ENCODE results near the gene PPP1R14D.

Gene PPP1R14D

DNA sequence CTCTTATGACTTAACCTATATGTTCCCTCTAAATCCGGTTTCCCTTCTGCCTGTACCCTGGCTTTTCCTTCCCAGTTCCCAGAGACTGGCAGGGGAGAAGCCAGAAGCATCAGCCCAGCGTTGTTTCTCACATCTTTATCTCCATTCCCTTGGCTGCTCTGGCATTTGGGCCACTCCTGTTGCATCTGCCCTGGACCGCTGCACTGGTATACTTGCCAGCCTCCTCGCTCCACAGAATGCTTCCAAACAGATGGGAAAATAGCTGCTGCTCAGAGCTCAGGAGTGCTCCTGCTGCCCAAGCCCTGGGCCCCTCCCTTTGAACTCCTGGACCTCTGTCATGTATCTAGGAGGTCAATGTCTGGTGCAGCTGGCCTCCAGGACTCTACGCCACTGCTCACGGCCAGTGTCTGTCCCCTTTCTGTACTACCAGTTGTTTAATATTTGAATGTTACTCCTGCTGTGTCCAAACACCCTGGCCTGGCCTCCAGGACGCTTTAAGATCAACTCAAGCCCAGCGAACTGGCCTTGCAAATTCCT is 22.1 kb upstream of the PPP1R14D start:
- no peak for DNase-seq

DNA sequence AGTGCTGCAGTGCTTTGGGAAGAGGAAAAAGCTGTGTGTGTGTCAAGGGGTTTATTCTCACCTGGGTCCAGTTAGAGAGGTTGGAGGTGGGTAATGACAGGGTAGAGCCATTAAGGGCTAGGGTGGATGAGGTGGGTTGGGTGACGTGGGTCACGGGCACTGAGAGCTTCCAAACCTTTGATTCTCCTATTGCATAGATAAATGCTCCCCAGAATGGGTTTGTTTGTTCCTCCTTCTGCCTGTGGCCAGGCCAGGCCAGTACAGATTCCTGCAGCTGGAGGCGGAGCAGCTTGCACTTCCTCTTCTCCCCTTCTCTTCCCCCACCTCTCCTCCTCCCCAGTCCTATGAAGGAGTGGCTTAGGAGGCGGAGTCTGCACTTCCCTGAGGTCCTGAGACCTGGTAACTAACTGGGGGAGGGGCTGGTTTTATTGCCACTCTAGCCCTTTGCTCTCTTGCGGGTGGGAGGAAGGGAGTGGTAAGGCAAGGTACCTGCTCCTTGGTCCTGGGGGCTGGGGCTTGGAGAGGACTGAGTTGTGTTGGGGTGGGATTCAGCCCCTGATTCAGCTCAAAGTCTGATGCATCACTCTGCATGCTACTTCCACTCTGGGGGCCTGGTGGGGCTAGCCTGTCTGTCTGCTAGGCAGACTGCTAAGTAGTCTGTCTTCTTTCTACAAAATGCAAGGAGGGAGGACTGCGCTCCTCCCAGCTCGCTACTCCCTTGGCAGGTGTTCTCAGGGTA is 18.9 kb upstream of the PPP1R14D start:
- peak; percentile 55 for DNase-seq

DNA sequence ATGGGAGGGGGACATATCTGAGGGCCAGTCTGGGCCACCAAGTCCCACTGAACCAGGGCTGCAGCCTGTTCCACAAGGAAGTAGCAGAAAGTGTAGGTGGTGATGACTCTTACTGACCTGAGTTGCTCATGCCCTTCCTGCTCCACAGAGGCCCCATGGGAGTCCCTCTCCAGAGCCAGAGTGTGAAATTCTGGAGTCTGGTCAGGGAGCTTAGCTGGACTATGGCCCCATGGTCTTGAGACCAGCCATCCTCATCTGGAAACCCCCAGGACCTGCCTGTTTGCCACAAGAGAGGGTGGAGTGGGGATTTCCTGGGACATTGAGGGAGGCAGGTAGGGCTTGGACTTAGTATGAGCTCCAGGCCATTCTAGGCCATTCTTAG is 18.3 kb upstream of the PPP1R14D start:
- no peak for DNase-seq

DNA sequence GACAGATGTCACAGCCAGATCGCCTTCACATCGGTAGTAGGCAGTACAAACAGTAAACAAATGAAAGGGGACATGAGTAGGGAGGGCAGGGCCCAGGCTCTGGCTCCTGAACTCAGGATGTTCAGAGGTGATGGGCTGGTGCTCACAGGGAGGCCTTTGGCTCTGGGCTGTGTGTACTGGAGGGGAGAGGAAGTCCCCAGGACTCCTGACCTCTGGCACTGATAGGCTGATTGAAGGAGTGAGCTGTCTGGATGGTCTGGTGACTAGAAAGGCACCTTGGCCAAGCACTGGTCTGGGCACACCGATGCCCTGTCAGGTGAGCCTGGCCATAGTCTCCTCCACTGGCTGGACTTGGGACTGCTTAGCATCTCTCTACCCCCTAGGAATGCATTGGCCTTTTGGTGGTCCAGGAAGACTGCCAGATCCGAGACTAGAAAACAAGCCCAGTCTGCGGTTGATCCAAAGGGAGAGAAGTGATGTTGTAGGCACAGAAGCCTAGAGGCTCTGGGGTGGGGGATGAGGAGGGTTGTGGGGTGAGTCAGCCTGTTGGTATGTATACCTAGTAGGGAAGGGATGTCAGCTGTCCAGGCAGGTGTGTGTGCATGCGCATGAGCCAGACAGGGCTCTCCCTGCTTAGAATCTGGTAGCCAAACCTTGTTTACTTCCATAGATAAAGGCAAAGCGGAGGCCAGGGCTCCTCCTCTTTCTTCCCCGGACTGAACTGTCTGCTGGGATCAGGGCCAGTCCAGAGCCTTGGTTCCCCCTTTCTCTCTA is 17.2 kb upstream of the PPP1R14D start:
- DNase-seq = peak; percentile 75

DNA sequence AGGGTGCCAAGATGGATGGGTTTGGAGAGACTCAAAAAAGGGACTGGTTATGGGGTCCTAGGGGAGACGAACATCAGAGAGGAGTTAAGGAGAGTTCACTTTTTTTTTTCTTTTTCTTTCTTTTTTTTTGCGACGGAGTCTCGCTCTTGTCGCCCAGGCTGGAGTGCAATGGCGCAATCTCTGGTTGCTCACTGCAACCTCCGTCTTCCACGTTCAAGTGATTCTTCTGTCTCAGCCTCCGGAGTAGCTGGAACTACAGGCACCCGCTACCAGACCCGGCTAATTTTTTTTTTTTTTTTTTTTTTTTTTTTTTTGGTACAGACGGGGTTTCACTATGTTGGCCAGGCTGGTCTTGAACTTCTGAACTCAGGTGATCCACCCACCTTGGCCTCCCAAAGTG is 16.5 kb upstream of the PPP1R14D start:
- DNase-seq = no peak

DNA sequence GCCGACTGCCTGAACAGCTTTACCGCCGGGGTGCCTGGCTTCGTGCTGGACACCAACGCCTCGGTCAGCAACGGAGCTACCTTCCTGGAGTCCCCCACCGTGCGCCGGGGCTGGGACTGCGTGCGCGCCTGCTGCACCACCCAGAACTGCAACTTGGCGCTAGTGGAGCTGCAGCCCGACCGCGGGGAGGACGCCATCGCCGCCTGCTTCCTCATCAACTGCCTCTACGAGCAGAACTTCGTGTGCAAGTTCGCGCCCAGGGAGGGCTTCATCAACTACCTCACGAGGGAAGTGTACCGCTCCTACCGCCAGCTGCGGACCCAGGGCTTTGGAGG is 16.2 kb upstream of the PPP1R14D start:
- no peak for DNase-seq

DNA sequence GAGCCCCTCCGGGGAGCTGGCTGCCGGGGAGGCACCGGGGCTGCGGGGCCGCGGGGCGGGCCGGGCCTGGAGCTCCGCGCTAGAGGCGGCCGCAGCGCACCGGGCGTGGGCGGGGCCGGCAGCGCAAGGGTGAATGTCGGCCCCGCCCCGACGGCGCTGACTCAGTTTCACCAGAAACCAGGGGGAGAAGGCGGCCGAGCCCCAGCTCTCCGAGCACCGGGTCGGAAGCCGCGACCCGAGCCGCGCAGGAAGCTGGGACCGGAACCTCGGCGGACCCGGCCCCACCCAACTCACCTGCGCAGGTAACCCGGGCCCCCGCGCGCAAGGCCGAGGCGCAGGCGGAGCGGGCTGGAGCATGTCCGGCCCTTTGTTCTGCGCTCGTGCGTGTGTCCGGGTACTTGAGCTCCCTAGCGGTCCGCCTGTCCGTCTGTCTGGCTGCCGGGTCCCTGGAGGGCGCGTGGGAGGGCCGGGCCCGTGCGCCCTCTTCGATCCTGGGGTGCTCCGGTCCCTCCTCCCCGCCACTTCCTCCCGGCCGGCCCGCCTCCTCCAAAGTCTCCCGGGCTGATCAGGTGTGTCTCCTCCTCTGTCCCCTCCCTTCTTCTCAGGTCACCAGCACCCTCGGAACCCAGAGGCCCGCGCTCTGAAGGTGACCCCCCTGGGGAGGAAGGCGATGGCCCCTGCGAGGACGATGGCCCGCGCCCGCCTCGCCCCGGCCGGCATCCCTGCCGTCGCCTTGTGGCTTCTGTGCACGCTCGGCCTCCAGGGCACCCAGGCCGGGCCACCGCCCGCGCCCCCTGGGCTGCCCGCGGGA is 15.6 kb upstream of the PPP1R14D start, which contains the start of gene SPINT1:
SPINT1 (plus strand) TSS at position 164 of the 811 bp plus-strand sequence; CDS start at position 671, 507 bp downstream.
- no peak for DNase-seq

DNA sequence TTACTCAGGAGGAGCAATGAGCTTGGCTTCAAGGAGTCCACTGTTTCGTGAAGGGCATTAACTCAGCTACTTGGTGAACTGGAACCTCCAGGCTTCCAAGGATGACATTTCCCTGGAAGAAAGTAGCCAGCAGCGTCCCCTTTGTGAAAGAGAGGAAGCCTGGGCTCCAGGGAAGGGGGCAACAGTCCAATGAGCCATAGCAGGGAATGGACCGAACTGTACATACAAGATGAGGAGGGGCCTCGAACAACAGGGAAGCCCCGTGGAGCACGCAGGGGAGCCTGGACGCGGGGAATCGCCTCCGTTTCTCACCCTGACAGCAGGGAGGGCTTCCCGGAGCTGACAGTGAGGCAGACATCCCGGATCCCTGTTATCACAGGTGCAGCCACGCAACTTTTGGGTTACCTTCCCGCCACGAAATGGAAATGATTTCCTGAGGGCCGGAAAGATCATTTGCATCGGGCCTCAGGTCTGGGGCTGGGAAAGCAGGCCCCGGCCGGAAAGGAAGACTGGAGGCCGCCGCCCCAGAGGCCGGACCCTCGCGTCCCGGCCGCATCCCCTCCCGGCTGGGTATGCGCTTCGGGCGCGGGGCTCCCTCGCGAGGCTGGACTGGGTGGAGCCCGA is 14.9 kb upstream of the PPP1R14D start:
- DNase-seq = no peak

DNA sequence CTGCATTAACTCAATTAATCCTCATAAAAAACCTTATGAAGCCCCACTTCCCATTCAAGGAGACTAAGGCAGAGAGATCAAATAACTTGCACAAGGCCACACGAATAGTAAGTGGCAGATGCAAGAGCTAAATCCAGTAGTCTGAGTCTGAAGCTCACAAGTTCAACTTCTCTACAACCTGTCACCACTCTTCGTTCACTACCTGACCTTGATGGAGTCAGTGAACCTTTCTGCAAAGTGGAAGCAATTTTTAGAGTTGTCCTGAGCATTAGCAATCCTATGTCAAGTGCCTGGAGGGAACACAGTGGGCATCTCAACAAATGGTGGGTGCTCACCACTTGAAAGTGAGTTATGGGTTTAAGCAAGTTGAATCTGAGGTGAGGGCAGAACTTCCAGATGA is 13.2 kb upstream of the PPP1R14D start:
- DNase-seq = no peak

DNA sequence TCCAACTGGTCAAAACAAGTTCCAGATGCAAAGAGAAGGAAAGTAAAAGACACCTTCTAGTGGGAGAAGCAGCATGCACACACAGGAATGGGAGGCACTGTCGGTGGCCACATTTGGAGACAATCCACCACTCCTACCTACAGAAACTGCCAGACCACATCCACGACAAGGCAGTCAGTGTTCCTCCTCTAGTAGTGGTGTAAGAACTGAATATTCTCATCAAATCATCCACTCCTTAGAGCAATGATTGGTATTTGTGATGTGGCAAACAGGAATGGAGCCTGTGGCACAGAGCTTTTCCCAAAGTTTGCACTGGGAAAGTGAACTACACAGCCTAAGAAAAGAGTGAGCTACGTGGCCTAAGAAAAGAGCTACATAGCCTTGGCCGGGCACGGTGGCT is 10.2 kb upstream of the PPP1R14D start:
- DNase-seq = no peak

DNA sequence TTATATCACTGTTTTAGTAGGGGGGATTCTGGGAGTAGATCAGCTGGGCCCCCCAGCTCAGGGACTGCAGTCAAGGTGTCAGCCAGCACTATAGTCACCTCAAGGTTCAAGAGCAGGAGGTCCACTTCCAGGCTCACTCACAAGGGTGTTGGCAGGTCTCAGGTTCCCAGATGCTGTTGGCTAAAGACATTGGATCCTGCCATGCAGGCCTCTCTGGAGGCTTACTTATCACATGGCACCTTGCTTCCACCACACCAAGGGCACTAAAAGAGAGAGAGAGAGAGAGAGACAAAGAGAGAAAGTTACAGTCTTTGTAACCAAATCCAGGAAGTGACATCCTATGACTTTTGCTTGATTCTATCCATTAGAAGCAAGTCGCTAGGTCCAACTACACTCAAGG is 7.5 kb upstream of the PPP1R14D start:
- no peak for DNase-seq

DNA sequence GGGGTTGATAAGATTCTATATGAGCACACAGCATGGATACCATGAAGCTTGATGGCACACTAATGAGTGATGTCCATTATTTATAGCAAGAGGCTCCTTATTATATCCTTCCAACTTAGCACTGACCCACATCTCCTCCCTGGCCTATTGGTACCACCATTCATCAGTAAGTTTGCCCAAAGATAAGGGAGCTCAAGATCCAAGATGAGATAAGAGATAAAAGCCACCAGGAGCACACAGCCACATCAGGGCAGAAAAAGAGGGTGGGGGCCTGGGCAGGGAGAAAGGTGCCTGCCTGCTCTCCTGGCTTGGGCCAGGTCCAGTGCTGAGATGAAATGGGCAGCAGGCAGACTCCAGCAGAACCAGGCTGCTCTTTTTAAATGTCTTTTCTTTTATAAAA is 4.4 kb upstream of the PPP1R14D start:
- no peak for DNase-seq

DNA sequence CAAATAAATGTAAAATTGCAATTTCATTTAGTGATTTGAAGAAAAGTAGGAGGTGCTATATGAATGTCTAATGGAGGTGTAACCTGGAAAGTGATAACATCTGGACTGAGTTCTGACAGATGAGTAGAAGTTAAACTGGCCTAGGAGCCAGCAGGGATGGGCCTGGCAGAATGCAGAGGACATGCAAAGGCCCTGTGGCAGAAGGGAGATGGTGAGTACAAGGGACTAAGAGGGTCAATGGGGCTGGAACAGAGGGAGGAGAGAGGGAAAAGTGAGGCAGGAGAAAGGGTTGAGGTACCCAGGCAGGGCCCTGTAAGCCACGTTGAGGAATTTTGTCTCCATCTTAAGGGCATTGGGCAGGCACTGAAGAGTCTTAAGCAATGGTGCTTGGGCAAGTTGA is 3.4 kb upstream of the PPP1R14D start:
- DNase-seq = no peak

DNA sequence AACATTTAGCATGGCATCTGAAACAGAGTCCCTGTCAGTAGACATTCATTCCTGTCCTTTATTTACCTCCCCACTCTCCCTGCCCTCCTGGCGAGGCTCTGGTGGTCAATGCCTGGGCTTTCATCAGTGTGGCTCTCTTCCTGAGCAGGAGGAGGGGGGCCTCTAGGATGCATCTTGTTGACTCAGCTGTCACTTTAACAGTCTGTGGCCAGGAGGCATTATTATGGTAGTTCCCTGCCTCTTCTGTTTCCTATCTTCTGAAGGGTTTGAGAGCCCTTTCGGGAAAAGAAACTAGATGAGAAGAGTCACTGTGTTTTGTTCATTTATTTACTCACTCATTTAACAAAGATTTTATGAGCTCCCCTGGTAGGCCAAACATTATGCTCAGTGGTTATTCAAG is 2.4 kb upstream of the PPP1R14D start:
- DNase-seq = no peak

DNA sequence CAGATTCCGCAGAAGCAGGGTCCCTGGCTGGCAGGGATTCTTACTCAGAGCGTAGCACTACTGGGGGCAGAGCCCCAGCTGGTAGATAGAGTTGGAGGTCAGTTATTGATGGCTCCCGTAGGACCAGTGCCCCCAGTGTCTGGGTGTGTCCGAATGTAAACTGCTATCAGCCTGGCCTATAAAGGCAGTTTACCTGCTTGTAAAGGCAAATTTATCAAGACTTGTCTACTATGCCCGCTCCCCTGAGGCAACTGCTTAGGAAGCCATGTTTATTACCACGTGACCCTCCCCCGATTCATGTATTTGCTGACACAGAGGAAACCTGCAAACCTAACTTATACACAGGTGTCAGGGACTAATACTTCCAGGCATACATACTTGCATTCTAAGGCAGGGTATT is 607 bp upstream of the PPP1R14D start:
- DNase-seq = no peak

DNA sequence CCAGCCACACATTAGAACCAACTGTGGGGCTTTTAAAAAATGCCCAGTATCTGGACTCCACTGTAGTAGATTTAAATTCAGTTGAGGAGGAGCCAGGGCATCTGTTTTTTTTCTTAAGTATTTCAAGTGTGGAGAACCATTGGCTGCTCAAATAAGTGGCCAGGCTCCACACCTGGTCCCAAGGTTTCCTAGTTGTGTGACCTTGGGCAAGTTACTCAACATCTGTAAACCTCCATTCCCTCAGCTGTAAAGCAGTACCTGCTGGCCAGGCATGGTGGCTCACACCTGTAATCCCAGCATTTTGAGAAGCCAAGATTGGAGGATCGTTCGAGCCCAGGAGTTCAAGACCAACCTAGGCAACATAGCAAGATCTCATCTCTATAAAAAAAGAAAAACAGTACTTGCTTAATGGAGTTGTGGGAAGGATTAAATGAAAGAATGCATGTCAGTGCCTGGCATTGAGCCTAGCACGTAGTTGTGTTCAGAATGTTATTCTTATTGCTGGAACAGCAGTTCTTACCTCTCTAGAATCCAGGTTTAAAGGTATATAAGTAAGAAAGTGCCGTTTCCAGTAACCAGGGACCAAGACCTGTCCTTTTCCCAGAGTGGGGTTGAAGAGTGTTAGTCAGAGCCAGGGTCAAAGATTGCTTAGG is 2.0 kb downstream of the PPP1R14D start:
- DNase-seq = no peak

DNA sequence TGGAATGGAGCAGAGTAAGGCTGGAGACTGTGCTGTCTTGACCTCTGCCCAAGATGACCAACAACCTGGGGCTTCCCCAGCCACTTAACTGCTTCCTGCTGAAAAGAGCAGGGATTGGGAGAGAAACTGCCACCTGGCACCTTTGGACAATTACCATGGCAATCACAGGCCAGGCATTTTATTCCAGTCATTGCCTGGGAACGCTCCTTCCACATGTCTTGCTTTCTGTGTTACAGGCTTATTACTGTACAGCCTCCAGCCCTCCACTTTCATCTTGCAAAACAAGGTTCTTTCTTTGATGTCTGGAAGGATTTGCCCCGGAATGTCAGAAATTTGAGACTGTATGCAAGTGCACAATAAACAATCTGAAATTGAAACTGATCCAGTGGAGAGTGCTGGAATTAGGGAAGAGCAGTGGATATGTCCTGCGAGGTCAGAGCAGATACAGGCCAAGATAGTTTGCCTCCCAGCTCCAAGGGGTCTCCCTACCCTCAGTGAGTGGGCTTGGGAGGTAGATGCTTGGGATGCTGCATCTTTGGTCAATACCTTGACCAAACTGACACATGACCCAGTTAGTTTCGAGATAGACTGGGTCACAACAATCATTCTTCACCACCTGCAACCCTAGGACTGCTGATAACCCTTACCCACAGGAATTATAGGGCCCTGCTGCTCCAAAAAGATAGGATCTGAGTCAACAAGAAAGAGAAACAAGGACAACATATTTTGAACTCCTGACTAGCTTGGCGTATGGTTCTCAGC is 2.7 kb downstream of the PPP1R14D start:
- peak; percentile 21 for DNase-seq

DNA sequence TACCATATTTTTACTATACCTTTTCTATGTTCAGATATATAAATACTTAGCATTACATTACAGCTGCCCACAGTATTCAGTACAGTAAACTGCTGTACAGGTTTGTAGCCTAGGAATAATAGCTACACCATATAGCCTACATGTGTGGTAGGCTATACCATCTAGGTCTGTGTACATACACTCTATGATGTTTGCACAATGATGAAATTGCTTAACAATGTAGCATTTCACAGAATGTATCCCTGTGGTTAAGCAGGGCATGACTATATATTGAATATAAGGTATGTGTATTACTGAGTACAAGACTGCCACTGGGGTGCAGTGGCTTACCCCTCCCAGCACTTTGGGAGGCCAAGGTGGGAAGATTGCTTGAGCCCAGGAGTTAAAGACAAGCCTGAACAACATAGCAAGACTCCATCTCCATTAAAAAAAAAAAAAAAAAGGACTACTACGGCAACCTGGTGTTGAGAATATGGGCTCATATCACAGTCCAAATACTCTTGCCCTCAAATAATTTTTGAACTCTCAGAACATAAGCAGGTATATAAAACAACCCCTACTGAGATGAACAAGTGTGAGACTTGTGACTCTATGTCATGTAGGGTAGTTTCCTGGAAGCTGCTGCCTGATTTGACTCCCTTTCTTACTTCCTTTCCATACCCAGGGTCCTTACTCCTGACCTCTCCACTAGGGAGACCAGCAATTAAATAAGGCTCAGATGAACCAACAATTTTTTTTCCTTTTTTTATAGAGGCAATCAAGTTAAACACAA is 4.8 kb downstream of the PPP1R14D start:
- no peak for DNase-seq

DNA sequence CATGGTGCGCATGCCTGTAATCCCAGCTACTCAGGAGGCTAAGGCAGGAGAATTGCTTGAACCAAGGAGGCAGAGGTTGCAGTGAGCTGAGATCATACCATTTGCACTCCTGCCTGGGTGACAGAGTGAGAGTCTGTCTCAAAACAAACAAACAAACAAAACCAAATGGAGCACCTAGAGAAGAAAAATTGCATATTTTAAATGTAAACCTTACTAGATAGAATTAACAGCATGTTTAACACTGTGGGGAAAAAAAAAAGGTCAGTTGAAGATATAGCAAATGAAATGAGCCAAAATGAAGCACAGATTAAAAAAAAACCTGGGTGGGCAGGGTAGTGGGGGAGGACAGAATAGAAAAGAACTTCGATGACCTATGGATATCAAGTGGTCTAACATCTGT is 7.3 kb downstream of the PPP1R14D start:
- DNase-seq = no peak

DNA sequence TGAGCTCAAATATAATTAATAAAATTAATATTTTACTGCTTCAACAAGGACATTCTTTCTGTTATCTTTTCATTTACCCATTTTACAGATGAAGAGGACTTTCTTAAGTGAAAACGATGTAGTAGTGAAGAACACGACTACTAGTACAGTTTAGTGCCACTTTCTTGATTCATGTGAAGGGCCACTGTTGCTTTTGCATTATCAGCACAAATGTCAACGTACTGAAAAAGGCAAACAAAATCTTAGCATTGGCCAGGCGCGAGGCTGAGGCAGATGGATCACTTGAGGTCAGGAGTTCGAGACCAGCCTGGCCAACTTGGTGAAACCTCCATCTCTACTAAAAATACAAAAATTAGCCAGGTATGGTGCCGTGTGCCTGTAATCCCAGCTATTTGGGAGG is 9.5 kb downstream of the PPP1R14D start:
- no peak for DNase-seq

All from NCI-H226 (cell line).